Measurements from ENCODE around the gene ADAMTS9. TPM values are rescaled to one million over a fixed set of nuclear protein-coding genes. Genes with fewer than 3 reads are reported as not detected.

Gene ADAMTS9
- total RNA-seq, 2 donors from 2014 or later = 104 to 420 TPM

DNA sequence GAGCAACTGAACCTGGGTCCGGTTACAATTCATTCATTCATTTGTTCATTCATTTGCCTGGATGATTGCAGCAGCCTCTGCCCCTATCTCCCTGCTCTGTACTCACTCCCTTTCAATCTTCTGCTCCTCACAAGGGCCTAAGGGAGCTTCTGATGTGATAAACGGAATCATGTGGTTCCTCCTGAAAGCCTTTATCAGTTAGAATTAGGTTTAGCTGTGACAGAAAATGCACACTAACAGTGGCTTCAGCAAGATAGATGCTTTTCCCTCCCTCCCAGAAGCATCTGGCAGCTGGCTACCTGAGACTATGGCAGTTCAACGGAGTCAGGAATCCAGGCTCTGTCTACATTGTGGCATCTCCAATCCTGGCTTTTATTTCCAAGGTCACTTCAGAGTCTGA is 196.0 kb downstream of the ADAMTS9 start:
- Histone ChIP-seq H3K9me3 (no peaks in the 10 kb centered on the region), H3K27ac (no peak overlapping the region), H3K4me3 (no peak overlapping the region), H3K4me1 (ENCODE audit: control insufficient read depth in 1 of 2, low read depth in 2 of 2) (no peaks in the 10 kb centered on the region), H3K27me3 (replicated peaks; ENCODE audit: insufficient read depth) (no peaks in the 10 kb centered on the region), H3K36me3 (no peaks in the 10 kb centered on the region)
- no peak for DNase-seq (ENCODE audit: low spot score)
- TF ChIP-seq, protein P1, sequence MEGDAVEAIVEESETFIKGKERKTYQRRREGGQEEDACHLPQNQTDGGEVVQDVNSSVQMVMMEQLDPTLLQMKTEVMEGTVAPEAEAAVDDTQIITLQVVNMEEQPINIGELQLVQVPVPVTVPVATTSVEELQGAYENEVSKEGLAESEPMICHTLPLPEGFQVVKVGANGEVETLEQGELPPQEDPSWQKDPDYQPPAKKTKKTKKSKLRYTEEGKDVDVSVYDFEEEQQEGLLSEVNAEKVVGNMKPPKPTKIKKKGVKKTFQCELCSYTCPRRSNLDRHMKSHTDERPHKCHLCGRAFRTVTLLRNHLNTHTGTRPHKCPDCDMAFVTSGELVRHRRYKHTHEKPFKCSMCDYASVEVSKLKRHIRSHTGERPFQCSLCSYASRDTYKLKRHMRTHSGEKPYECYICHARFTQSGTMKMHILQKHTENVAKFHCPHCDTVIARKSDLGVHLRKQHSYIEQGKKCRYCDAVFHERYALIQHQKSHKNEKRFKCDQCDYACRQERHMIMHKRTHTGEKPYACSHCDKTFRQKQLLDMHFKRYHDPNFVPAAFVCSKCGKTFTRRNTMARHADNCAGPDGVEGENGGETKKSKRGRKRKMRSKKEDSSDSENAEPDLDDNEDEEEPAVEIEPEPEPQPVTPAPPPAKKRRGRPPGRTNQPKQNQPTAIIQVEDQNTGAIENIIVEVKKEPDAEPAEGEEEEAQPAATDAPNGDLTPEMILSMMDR (IDR thresholded peaks at IDR 0.05) = no peak
- no peak for ATAC-seq (ENCODE audit: insufficient number of reproducible peaks, low FRiP score, low read depth)

DNA sequence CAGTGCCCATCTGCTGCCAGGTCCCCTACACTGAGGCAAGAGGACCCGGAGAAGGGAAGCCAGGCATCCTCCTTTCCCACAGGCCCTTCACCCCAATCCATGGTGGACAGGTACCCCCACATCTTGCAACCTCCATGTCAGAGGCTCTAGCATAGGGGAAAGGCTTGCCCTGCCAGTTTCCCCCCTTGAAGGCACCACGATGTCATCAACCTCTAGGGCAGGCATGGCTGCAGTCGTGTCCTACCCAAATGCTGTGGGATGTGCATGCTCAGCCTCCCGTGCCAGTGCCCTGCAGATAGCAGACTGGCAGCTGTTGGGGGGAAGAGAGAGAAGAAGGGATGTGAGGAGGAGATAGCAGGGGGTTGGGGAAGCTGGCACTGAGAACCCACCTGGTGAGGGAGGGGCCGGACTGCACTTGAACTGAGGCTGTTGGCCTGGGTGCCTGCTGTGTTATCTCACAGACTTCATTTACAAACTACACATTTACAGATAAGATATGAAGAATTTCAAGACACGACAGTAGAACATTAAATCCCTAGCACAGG is 197.5 kb downstream of the ADAMTS9 start:
- no peaks in the 10 kb centered on the region for H3K36me3 ChIP-seq
- H3K27me3 ChIP-seq (replicated peaks; ENCODE audit: insufficient read depth) = no peaks in the 10 kb centered on the region
- DNase-seq (ENCODE audit: low spot score) (no peak), ATAC-seq (ENCODE audit: insufficient number of reproducible peaks, low FRiP score, low read depth) (no peak)
- H3K4me1 ChIP-seq (ENCODE audit: control insufficient read depth in 1 of 2, low read depth in 2 of 2) = no peaks in the 10 kb centered on the region
- TF ChIP-seq, protein P1 (IDR thresholded peaks at IDR 0.05) = no peak
- no peak overlapping the region for H3K4me3 ChIP-seq
- H3K9me3 ChIP-seq = no peaks in the 10 kb centered on the region
- no peak overlapping the region for H3K27ac ChIP-seq

DNA sequence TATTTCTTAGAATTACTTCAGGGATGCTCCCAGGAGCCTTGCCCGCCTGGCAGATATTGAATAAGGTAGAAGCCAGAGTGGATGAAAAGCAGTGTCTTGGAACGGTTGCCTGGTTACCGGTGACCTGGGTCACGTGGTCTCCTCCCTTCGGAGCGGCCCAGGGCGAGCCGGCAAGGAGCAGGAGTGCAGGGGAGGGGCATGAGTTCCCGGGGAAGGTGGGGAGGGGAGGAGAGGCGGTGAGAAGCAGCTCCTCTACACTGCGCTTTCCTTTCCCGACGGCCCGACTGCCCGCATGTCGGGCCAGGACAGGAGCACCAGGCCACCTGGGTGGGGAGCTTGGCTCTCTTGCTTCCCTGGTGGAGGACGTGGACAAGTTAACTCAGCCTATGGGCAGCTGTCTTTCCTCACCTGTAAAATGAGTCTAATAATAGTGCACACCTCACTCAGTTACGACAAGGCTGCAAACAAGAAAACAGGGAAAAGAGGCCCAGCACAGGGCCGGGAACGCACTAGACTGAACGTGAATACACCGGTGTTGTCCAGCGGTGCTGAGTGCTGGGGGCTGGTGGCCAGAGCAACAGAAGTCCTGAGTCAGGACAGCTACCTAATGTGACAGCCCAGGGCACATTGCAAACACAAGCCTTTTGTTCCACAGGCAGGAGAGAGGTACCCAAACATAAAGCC is 198.3 kb downstream of the ADAMTS9 start:
- TF ChIP-seq, protein P1 (IDR thresholded peaks at IDR 0.05) = no peak
- Histone ChIP-seq H3K9me3 (no peaks in the 10 kb centered on the region), H3K4me3 (peak overlapping the region; percentile 21), H3K27me3 (replicated peaks; ENCODE audit: insufficient read depth) (no peaks in the 10 kb centered on the region), H3K36me3 (no peaks in the 10 kb centered on the region), H3K27ac (no peak overlapping the region), H3K4me1 (ENCODE audit: control insufficient read depth in 1 of 2, low read depth in 2 of 2) (no peaks in the 10 kb centered on the region)
- no peak for DNase-seq (ENCODE audit: low spot score)
- ATAC-seq (ENCODE audit: insufficient number of reproducible peaks, low FRiP score, low read depth) = no peak

DNA sequence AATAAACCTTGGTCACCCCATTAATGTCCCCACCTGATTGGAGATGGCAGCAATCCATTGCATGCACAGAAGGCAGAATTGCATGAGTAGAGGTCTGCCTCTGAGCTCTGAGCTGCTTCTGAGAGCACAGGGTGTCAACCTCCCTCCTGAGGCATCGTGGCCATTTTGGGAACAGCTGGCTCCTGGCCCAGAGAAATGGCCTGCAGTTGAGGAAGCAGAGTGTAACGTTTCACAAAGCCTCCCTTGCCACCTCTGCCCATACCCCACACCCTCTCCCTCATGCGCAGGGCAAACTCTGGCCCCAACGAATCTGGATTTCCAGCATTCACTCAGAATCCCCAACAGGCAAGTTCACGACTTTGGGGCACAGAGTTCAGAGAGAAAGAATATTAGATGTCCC is 198.9 kb downstream of the ADAMTS9 start:
- no peak for DNase-seq (ENCODE audit: low spot score)
- Histone ChIP-seq H3K9me3 (no peaks in the 10 kb centered on the region), H3K27me3 (replicated peaks; ENCODE audit: insufficient read depth) (no peaks in the 10 kb centered on the region), H3K4me1 (ENCODE audit: control insufficient read depth in 1 of 2, low read depth in 2 of 2) (no peaks in the 10 kb centered on the region), H3K36me3 (no peaks in the 10 kb centered on the region), H3K27ac (no peak overlapping the region), H3K4me3 (peak overlapping the region; percentile 21)
- no peak for ATAC-seq (ENCODE audit: insufficient number of reproducible peaks, low FRiP score, low read depth)
- TF ChIP-seq, protein P1 (IDR thresholded peaks at IDR 0.05) = no peak

DNA sequence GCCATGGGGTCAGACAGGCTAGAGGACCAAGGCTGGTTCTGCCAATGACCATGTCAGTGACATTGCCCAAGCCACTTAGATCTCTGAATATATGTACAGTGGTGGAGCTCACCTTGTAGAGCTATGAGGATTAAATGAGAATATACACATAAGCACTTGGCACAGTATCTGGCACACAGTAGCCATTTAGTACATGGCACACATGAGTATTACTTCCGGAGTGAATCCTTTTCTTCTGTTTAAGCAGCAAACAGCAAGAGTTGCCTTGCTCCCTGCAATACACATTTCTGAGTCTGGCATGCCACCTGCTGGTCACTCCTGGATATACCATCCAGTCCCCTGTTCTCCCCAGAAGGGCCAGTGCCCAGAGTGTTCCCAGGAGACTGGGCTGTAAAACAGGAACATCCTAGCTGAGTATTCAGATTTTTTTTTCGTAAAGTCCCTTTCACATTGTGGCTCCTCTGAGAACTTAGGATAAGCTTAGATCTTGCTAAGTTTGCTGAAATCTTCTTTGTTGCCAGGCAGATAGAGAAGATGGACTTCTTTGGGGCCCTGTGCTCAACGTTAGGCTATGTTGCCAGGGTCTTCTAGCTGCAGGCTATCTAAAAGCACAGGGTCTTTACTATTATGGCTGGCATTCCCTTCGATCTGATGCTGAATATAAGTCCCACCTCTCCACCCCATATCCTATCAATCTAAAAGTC is 203.4 kb downstream of the ADAMTS9 start:
- no peaks in the 10 kb centered on the region for H3K9me3 ChIP-seq
- no peaks in the 10 kb centered on the region for H3K27me3 ChIP-seq (replicated peaks; ENCODE audit: insufficient read depth)
- DNase-seq (ENCODE audit: low spot score) (peak; percentile 29), ATAC-seq (ENCODE audit: insufficient number of reproducible peaks, low FRiP score, low read depth) (peak; percentile 80)
- H3K36me3 ChIP-seq = no peaks in the 10 kb centered on the region
- TF ChIP-seq, protein P1 (IDR thresholded peaks at IDR 0.05) = peak; percentile 86
- no peak overlapping the region for H3K27ac ChIP-seq
- H3K4me1 ChIP-seq (ENCODE audit: control insufficient read depth in 1 of 2, low read depth in 2 of 2) = no peaks in the 10 kb centered on the region
- no peak overlapping the region for H3K4me3 ChIP-seq

All from thoracic aorta (tissue), 2 donors.